Panc1 (cell line): Measurements from ENCODE around the gene PPP1R3C.

Source experiments
- CTCF ChIP-seq: fragments of 450-650 bp; IDR thresholded peaks from 2 replicates; pipeline ENCODE4 v1.5.1; 2017; ENCODE audit warnings: mild to moderate bottlenecking
- POLR2AphosphoS5 ChIP-seq: IDR thresholded peaks from 2 replicates; pipeline ENCODE4 v1.6.1; 2012; ENCODE audit warnings: mild to moderate bottlenecking, low read depth, low read length, moderate library complexity
- TCF7L2 ChIP-seq: IDR thresholded peaks from 2 replicates; pipeline ENCODE4 v1.6.1; 2011; ENCODE audit warnings: mild to moderate bottlenecking, low read depth, low read length, inconsistent platforms

GRCh38 chr10:91653219-91653870, 20.5 kb upstream of the PPP1R3C start:
- TF ChIP-seq CTCF (no peak), TCF7L2 (no peak), POLR2AphosphoS5 (no peak)
